Lower lobe of right lung (tissue), 2 donors: Measurements from ENCODE around the gene S100A2. TPM values are rescaled to one million over a fixed set of nuclear protein-coding genes. Genes with fewer than 3 reads are reported as not detected.

Experiments used
- ATAC-seq, 2 donors: fragments of 200-7000 bp; cut with Tn5 transposase; one replicate each; pipeline ENCODE4 v1.9.1; 2020 to 2022; ENCODE audit warnings: mild to moderate bottlenecking in 2 of 2, moderate library complexity in 2 of 2
- DNase-seq: peaks from one replicate; pipeline ENCODE4 v3.0.0-alpha.2; 2020
- H3K27ac ChIP-seq: fragments of 200-600 bp; one replicate; pipeline ENCODE4 v1.8.0; 2022
- H3K27me3 ChIP-seq: fragments of 200-600 bp; one replicate; pipeline ENCODE4 v1.8.0; 2022; ENCODE audit warnings: low read depth
- H3K36me3 ChIP-seq: fragments of 200-600 bp; one replicate; pipeline ENCODE4 v1.8.0; 2022; ENCODE audit warnings: mild to moderate bottlenecking
- H3K4me1 ChIP-seq: fragments of 200-600 bp; one replicate; pipeline ENCODE4 v1.8.0; 2022
- H3K4me3 ChIP-seq: fragments of 200-600 bp; one replicate; pipeline ENCODE4 v1.8.0; 2022; ENCODE audit warnings: mild to moderate bottlenecking
- H3K9me3 ChIP-seq: fragments of 200-600 bp; one replicate; pipeline ENCODE4 v1.8.0; 2022
- intact Hi-C: fragments of 100-400 bp; cut with DNase I; formaldehyde crosslinking; loops from one replicate; pipeline ENCODE4 v1.11.0; 2022
- total RNA-seq: library from RNA; stranded (reverse); fragmentation: NEBNext Ultra II Directional; extraction: Animal tissue kit (Norgen Biotek cat#: 25700); gene quantifications from one replicate; pipeline ENCODE4 v1.2.1, GENCODE V29; 2021
- TF ChIP-seq, protein P1 (sequence below): fragments of 200-600 bp; IDR thresholded peaks from one replicate; pipeline ENCODE4 v1.8.0; 2022; ENCODE audit warnings: antibody characterized with exemption, mild to moderate bottlenecking
- donor health status: DM: no; HTN: yes; CAD: no; lungs with severe emphysema.

Gene S100A2
- total RNA-seq, 1 donor from 2014 or later: 3.8 TPM

DNA sequence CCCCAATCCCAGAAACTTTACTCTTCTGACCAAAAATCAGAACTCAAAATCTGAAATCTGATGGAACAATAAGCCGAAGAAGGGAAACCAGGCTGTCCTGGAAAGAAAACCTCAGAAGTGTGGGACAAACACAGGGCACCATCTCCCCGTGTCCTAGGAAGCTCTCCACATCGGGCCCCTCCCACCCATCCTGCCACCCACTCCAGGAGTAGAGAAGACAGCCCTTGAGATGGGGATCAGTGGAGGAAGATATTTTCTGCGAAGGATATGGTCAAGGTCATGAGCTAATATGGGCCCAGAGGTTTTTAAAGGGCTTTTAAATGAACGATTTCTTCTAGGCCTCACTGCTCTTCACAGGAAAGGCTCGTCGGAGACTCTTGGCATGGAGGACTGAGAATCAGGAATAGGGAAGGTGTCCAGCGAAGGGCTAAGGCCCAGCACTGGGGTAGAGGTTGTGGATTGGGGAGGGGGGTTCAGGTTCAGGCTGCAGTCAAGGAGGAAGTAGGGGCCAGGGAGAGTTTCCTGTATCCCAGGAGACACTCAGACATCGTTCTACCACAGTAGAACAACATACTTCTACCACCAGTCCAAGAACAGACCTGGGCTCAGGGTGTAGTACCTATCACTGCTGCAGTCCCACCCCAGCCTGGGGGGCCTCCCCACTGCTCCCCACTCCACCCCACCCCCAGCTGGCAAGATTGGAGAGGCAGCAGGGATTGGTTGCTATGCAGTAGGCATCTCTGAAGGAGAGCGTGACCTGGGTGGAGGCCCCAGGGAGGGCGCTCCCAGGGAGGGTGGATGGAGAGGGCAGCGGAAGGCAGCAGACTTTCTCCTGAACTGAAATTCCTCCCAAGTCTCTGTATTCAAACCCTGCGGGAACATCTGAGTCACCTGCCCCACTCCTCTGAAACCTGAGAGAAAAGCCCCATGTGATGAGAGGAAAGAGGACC is 23.7 kb downstream of the S100A2 start:
- no peaks in the 10 kb centered on the region for H3K27me3 ChIP-seq
- peaks cover 16% of the 10 kb centered on the region for H3K36me3 ChIP-seq
- peak overlapping the region; percentile 67 for H3K27ac ChIP-seq
- H3K4me3 ChIP-seq: no peak overlapping the region
- no peaks in the 10 kb centered on the region for H3K9me3 ChIP-seq
- DNase-seq: no peak
- intact Hi-C loops: no loop called here
- peaks cover 72% of the 10 kb centered on the region for H3K4me1 ChIP-seq
- TF ChIP-seq, protein P1, sequence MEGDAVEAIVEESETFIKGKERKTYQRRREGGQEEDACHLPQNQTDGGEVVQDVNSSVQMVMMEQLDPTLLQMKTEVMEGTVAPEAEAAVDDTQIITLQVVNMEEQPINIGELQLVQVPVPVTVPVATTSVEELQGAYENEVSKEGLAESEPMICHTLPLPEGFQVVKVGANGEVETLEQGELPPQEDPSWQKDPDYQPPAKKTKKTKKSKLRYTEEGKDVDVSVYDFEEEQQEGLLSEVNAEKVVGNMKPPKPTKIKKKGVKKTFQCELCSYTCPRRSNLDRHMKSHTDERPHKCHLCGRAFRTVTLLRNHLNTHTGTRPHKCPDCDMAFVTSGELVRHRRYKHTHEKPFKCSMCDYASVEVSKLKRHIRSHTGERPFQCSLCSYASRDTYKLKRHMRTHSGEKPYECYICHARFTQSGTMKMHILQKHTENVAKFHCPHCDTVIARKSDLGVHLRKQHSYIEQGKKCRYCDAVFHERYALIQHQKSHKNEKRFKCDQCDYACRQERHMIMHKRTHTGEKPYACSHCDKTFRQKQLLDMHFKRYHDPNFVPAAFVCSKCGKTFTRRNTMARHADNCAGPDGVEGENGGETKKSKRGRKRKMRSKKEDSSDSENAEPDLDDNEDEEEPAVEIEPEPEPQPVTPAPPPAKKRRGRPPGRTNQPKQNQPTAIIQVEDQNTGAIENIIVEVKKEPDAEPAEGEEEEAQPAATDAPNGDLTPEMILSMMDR: no peak
- ATAC-seq: no peak

DNA sequence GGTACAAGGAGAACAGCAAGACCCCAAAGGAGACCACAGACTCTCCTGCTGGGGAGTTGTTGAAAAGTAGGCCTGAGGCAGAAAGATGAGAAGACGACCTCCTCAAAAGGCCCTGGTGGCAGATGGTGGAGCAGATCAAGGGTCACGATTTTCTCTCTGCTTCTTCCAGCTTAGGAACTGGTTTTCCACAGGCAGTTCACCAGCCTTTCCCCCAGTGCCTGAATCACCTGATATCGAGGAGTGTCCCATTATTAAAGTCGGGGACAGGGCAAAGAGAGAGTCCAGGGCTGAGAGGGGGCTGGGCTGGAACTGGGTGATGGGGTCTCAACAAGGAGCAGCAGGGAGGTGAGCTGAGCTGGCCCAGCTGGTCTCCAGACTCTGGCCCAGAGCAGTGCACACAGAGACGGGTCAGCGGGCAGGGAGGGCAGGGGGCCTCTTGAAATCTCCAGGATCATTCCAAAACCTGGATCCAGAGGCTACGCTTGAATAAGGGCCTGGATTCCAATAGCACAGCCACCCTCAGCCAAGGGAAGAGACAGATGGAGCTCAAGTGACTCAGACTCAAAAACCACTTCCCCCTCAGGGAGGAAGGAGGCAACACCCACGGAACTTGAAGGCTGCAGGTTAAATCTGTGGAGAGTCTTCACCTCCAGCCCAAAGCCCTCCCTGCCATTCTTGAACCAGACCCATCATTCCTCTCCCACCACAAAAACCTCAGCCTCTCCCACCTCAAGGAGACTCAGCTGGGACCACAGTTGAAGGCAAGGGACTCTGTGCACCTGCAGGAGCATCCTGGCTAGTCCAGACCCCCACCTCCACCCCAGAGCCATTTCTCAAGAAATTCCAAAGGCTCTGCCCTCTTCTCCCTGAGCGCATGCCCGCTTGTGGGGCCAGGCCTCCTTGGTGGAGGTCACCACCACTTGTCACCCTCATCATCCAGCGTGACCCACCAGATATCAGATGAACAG is 25.0 kb downstream of the S100A2 start, which contains the start of gene S100A5:
TSS of gene S100A5 (minus strand) at position 541 of the 968 bp plus-strand sequence. CDS start 743 bp downstream, outside the sequence.
- peak within 1 kb of the TSS; percentile 67 for H3K27ac ChIP-seq
- H3K4me3 ChIP-seq: no peak within 1 kb of the TSS
- no peak for ATAC-seq
- no peaks in the 10 kb centered on the region for H3K27me3 ChIP-seq
- H3K4me1 ChIP-seq: peaks cover 68% of the 10 kb centered on the region
- H3K9me3 ChIP-seq: no peaks in the 10 kb centered on the region
- TF ChIP-seq, protein P1: no peak
- peaks cover 16% of the 10 kb centered on the region for H3K36me3 ChIP-seq
- intact Hi-C loops: no loop called here
- no peak for DNase-seq

DNA sequence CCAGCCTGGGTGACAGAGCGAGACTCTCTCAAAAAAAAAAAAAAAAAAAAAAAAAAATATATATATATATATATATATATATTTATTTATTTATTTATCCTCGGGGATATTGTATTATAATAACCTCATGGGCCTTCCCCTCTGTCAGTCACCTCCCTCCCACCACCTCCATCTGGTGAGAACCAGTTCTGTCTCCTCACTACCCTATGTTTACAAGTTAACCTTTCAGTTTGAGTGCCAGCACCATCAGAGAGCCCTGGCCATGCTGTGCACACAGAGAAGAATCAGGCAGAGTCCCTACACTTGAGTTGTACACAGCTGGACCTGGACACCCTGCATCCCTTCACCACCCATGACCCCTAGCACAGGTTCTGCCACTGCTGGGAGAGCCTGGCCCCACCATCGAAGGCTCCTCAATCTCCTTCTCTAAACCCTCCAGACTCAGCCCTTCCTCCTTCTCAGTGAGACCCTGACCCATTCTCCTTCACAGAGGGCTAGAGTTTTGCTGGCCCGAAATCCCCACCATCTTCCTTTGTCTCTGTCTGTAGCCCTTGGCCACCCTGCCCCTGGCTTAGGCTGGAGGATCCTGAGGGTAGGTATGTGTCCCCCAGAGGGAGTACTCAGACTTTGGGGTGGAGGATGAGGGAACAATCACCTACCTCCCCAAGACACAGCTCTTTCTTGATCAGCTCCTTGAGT is 26.1 kb downstream of the S100A2 start:
- no peaks in the 10 kb centered on the region for H3K9me3 ChIP-seq
- no peaks in the 10 kb centered on the region for H3K27me3 ChIP-seq
- ATAC-seq (no peak), DNase-seq (no peak)
- peaks cover 63% of the 10 kb centered on the region for H3K4me1 ChIP-seq
- peaks cover 18% of the 10 kb centered on the region for H3K36me3 ChIP-seq
- no peak overlapping the region for H3K27ac ChIP-seq
- TF ChIP-seq, protein P1: no peak
- intact Hi-C loops: no loop called here
- H3K4me3 ChIP-seq: no peak overlapping the region

DNA sequence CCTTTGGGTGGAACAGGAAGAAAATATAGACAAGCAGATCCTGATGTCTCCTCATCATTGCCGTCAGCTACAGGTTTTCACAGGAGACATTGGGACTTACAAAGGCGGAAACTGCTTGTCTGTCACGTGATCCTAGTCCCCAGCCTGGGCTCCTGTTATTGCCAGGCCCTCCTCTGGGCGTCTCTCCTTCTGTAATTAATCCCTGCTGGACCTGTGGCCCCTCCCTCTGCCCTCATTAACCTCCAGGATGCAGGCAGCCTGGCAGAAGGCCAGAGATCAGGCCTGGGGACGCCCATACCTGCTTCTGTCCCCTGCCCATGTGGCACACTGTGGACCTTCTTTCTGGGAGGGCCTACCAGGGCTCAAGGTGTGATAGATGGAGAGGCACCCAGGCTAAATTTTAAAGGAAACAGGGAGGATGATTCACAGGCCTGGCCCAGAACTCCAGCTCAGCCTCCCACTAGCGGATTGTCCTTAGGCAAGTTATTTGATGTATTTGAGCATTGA is 27.3 kb downstream of the S100A2 start:
- TF ChIP-seq, protein P1: no peak
- no peaks in the 10 kb centered on the region for H3K27me3 ChIP-seq
- ATAC-seq: no peak
- no peak overlapping the region for H3K27ac ChIP-seq
- intact Hi-C loops: no loop called here
- peaks cover 63% of the 10 kb centered on the region for H3K4me1 ChIP-seq
- H3K36me3 ChIP-seq: peaks cover 17% of the 10 kb centered on the region
- no peak for DNase-seq
- no peak overlapping the region for H3K4me3 ChIP-seq
- no peaks in the 10 kb centered on the region for H3K9me3 ChIP-seq

DNA sequence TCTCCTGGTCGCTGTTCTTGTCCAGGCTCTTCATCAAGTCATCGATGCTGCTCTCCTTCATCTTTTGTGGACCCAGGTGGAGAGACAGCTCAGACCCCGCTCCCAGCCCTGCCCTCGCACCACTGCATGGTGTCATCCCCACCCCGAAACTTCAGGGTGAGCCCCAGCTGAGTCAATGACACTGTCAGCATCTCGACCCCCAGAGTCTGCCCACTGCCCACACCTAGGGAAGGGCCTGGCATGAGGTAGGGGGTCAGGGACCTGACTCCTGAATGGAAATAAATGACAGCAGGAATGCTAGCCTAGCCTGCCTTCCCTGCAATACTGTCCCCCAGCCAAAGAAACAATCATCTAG is 28.3 kb downstream of the S100A2 start:
- intact Hi-C loops: no loop called here
- TF ChIP-seq, protein P1: no peak
- Histone ChIP-seq H3K4me1 (peaks cover 63% of the 10 kb centered on the region), H3K27ac (no peak overlapping the region), H3K9me3 (no peaks in the 10 kb centered on the region), H3K4me3 (no peak overlapping the region), H3K27me3 (no peaks in the 10 kb centered on the region), H3K36me3 (peaks cover 12% of the 10 kb centered on the region)
- DNase-seq (no peak), ATAC-seq (no peak)
